Endometrial microvascular endothelial cells (primary cell): ENCODE results near the gene SDK2. TPM values are rescaled to one million over a fixed set of nuclear protein-coding genes. Genes with fewer than 3 reads are reported as not detected.

Experiments used
- in situ Hi-C: cut with HindIII; loops from 2 replicates; pipeline ENCODE4 v1.10.0; 2017; ENCODE audit warnings: low sequenced_read_pairs, low pct_unique_long_range_greater_than_20kb; ENCODE audit errors: inconsistent ontology term
- total RNA-seq: library from RNA; depleted of rRNA; stranded (reverse); fragments of >200 nt; gene quantifications from one replicate; pipeline ENCODE4 v1.2.3, GENCODE V29; 2015; ENCODE audit errors: inconsistent ontology term

The SDK2 gene
- total RNA-seq, 1 donor from 2014 or later, result not detected

DNA sequence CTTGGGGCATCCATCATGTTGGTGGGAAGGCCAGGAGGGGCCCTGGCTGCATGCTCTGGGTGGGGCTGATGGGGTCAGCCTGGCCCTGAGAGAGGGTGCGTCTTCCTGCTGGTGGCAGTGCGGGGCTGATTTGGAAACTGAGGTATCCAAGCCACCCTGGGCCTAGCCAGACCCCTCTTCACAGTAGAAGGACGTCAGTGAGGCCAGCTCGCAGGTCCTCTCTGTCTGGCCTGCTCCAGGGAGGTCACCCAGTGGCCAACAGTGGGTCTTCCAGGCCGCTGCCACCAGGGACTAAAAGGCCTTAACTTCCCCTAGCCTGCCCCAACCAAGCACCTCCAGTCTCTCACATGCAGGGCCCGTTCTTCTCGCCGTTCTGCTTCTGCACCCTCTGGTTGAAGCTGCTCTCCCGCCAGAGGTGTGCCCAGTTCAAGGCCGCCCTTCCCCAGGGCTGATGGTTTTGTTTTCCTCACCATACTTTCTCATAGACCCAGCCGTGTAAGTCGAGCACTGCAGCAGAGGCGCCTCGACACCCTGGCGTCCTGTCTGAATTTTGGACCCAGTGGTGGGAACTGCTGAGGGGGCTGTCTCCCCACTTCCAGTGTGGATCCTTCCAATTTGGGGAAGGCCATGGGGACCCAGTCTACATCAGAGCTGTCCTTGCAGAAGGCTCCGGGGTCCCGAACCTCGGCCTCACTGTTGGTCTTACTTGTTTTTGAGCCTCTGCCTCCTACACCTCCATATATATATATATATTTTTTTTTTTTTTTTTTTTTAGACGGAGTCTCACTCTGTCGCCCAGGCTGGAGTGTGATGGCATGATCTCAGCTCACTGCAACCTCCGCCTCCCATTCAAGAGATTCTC, 289.6 kb downstream of the SDK2 start:
- in situ Hi-C loops, result no loop called here

DNA sequence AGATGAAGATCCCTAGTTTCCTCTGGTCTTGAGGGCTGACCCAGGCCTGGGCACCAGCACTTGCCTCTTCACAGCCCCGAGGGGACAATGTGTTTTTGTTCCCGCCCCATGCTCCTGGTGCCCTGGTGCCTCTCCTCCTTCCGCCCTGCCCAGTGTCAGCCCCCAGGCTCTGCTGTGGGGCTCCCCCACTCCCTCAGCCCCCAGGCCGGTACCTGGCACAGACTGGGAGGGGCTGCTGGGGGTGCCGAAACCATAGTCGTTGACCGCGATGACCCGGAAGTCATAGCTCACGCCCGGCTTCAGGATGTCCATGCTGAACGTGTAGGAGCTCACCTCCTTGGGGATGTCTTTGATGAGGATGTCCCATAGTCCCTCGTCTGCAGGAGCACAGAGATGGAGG, 292.0 kb downstream of the SDK2 start:
- in situ Hi-C loops, result no loop called here

DNA sequence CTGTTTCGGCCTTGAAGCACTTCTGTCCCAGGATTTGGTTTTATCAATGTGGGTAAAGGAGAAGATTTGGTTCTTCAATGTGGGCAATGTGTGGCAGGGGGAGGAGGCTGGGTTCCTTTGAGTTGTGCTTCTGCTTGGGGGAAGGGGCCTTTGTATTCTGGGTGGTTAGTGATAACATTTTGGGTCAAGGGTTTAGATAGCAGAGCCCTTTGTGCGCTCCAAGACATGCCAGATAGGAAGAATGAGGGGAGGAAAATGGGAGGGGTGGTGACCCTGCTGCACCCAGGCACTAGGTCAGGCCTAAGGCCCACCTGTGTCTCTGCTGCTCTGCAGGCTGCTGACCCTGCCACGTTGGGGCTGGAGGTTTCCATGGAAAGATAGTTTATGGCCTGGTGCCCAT, 292.5 kb downstream of the SDK2 start:
- in situ Hi-C loops, result no loop called here

DNA sequence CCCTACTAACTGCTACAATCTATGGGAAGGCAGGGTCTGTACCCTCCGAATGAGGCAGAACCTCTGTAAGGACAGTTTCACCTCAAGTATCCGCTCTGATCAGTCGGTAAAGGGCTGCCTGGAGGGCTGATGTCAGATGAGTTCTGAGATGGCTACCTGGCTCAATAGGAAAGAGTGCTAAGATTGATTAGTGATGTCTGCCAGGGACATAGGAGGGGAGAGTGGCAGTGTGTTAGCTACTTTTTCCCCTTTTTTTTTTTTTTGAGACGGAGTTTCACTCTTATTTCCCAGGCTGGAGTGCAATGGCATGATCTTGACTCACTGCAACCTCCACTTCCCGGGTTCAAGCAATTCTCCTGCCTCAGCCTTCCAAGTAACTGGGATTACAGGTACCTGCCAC, 293.4 kb downstream of the SDK2 start:
- in situ Hi-C loops, result no loop called here

DNA sequence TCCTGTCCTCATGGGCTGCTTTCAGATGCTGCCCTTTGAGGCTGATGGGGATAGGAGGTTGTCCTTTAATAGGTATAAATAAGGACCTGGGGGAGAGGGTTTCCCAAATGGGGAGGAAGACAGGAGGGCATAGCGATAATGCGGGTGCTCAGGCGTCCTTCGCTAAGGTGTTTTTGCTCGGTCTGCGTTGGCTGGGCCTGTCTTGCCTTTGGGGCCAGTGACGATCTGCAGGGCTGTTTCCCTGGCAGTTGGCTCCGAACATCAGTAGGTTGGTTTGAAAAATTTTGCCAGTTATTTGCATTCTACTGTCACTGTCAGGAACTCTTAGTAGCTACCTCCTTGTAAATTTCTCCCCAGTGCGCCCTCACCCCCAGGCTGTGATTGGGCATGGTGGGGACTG, 294.6 kb downstream of the SDK2 start:
- in situ Hi-C loops, result no loop called here

DNA sequence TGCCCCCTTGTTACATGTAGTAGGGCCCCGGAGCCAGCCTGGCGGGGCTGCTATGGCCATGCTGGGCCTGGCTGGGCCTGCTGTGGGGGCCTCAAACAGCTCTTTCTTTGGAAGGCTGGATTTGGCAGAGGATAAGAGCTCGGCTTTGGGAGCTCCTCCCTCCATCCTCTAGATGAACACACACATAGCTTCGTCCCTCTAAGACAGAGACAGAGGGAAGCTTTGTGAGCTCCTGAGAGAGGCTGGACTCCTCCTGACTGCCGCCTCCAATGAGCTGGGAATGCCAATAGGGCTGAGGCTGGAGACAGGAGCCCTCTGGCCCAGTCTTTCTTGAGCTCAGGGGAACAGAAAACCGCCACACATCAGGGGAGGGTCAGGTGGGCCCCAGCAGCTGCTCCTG, 295.1 kb downstream of the SDK2 start:
- in situ Hi-C loops, result no loop called here

DNA sequence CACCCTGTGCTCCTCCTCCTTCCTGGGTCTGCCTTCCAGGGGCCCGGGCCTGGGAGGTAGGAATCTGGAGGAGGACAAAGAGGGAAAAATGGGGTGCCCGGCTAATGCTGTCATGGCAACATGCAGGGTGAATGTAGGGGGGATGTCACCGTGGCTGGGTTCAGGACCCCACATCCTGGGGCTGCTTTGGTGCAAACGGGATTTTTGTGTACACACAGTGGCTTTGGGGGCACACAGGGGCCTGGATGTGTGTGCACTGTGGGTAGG, 295.5 kb downstream of the SDK2 start:
- in situ Hi-C loops, result no loop called here

DNA sequence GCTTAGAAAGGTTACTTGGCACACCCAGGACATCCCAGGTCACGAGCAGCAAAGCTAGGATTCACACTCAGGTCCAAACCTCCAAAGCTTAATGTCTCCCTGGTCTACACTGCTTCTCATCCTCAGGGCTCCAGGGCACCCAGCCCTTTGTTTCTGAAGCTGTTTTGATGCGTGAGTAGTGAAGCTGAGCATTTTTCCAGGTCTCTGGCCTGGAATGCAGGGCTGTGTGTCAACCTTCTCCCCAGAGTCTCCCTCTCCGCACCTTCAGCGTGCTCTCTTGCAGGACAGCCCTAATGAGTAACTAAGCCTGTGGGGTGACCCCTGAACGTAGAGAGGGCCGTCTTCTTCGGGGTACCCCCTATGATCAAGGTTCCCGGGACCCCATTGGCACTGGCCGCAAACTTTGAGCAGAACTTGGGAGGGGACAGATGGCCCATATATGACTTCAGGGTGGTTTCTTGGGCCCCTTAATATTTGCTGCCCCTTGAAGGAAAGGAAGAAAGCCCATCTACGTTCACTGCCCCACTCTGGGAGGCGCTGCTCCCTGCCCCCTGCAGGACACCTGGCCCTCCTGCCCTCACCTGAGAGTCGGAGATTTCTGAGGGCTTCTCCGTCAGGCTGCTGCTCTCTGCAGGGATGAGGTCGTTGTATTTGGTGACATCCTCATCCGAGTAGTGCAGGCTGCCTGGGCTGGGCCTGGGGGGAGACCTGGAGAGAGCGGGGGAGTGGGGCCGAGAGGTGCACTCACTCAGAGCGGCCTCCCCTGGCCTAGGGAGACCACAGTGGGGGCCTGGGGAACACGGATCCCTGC, 296.0 kb downstream of the SDK2 start:
- in situ Hi-C loops, result no loop called here

DNA sequence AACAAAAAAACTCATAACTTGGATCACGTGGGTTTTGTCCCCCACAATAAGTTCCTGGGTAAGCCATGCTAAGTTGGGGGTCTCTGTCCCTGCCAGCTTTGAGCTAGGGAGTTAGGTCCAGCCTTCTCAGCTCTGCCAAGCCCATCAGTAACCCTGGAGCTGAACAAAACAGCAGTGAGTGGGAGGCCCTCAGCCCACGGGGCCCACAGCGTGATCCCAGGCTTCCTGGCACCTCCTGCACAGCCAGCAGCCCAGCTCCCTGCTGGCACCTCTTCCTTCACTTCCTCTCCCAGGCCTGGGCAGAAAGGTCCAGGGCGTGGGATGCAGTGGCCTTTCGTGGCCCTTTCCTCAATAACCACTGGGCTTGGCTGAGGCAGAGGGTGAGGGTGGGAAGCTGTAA, 296.9 kb downstream of the SDK2 start:
- in situ Hi-C loops, result no loop called here

DNA sequence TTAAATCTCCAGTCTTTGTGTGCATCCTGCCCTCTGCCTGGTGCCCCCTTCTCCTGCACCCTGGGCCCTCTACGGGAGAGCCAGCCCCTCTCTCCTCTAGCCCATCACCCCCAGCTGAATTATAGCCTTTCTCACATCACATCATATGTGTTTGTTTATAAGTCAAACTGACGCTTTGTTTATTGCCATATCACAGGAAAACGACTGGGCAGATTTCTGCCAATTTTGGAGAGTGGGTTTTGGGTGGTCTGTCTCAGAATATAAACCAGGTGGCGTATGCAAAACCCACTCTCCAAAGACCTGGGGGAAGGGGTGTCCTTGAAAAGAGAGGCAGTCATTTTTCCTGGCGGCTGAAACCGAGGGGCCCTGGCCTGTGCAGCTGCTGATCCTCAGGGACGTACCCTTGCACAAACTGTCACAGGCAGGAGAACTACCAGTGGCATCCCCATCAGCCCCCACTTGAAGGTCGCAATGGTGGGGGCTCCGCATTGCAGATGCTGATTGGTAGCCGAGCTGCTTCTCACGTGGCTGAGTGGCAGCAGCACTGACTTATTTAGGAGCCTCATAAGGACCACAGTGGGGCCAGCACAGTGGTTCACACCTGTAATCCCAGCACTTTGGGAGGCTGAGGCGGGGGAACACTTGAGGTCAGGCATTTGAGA, 297.6 kb downstream of the SDK2 start:
- in situ Hi-C loops, result no loop called here

DNA sequence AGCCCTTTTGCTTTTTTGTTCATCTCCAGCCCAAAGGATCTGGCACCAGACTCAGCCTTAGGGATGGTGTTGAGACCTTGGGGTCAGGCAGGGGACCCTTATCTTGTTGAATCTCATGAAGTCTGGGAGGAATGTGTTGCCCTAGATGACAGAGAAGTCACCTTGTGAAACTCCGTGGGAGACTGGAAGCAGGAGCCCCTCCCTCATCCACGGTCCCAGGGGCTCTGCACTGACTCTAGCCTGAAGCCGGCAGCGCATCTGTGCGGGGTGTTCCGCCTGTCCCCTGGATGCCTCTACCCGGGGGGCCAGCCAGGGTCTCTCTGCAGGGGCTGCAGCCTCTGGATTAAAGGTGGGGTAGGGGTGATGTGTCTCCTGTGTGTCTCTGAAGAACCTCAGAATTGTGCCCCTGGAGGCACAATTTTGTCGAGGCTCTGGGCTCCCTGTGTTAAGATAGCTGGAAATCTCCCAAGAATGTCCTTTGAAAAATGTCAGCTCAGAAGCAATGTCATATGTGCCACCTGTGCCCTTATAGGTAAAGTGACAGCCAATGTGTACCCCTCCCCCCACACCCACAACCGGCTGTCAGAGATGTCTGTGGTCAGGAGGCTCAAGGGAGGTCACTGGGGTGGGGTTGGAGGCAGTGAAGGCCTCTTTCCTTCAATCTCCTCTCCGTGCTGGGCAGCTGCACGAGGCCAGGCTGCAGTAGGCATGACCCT, 300.3 kb downstream of the SDK2 start:
- in situ Hi-C loops, result no loop called here

DNA sequence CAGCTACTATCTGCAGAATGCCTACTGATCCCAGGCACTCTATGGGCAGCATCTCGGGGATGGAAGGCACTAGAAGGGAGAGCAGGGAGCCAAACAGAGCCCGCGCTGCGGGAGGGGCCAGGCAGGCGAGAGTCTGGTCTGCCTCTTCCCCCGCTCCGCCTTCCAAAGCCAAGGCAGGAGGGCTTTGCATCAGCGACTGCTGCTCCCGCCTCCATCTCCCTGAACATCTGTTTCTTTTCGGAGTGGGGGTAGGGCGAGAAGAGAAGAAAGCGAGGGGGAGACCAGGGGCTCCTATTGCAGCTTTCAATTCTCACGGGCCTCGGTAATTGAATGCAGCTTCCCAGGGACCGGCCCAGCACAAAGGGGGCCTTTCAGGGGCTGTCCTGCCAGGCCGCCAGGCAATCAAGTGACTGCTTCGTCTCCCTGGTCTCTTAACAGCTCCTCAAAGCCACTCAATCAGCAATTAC, 301.0 kb downstream of the SDK2 start:
- in situ Hi-C loops, result no loop called here

DNA sequence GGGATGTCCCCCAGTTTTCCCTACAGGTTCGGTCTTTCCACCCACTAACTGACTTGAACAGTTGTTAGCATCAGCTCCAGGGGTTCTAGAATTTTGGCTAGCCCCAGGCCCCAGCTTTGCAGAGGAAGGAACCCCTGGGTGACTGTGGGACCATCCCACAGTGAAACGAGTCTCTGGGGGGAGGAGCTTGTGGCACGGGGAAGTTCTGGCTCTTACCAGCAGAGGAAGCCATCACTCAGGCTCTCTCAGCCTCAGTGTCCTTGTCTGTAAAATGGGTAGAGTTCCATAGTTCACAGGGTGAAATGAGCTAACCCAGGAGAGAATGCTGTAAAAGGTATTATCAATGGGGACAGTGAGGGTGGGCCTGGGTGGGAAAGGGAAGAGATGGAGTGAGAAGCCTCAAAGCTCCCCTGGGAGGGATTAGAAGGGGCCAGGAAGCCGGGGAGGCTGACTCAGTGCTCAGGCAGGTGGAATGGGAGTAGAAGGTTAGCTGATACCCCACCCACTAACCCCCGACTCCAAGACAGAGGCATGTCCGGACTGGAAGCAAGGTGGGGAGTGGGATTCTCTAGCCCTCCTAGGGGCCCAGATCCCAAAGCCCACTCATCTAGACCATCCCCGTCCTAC, 301.6 kb downstream of the SDK2 start:
- in situ Hi-C loops, result no loop called here

DNA sequence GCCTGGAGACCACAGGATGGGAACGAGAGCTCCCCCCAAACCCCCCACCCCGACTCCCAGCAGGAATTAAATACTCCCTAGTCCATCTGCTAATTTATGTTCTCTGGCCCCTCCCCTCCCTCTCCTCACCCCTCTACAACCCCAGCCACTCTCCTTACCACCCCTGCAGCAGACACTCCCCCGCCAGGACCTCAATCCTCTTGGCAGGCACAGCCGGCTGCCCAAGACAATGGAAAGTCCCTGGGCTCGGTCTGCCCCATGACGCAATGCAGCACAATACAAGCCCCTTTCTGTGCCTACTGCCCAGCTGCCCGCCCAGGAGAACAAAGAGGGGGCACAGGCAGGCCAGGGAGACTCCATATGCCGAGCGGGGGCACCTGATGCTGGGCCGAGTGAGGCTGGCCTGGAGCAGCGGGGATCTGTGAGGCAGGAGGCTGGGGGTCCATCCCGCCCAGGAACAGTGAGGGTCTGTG, 302.2 kb downstream of the SDK2 start:
- in situ Hi-C loops, result no loop called here

DNA sequence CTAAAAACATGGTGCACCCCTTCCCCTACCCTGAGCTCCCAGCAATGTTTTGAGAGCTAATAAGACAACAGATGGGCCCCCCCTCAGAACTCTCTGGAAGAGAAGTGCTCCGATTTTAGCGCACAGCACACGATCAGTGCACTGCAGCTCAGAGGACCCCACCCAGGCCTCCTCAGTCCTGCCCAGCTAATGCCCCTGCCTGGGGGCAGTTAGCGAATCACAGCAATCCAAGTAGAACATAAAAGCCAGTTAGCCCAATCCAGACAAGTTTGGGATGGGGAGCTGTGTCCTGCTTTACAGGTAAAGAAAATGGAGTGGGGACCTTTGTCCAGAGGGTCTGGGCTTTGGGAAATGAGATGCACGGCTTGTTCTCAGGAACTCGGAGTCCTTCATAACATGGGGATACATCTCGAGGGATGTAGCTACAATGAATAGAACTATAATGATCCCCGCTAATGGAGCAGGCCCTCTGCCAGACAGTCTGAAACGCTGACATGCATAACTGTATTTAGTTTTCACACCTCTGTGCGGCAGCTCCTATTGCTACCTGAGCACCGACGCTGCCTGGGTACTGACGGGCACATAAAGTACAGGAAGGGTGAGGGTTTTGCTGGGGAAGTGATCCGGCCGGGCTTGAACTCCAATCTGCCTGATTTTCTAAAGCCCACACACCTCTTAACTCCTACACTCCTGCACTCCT, 302.7 kb downstream of the SDK2 start:
- in situ Hi-C loops, result no loop called here

DNA sequence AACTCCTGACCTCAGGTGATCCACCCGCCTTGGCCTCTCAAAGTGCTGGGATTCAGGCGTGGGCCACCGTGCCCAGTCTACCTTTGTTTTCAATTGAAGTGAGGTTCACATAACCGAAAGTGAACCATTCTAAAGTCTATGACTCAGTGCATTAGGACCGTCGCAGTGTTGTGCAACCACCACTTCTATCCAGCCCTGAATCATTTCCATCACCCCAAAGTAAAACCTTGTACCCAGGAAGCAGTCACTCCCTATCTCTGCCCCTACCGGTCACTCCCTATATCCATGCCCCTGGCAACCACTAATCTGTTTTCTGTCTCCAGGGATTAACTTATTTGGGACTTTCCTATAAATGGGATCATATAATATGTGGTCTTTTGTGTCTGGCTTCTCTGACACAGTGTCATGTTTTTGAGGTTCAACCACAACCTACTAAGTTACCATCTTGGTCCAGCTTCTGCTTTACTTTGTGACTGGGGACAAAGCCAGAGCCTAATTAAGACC, 304.1 kb downstream of the SDK2 start:
- in situ Hi-C loops, result no loop called here

DNA sequence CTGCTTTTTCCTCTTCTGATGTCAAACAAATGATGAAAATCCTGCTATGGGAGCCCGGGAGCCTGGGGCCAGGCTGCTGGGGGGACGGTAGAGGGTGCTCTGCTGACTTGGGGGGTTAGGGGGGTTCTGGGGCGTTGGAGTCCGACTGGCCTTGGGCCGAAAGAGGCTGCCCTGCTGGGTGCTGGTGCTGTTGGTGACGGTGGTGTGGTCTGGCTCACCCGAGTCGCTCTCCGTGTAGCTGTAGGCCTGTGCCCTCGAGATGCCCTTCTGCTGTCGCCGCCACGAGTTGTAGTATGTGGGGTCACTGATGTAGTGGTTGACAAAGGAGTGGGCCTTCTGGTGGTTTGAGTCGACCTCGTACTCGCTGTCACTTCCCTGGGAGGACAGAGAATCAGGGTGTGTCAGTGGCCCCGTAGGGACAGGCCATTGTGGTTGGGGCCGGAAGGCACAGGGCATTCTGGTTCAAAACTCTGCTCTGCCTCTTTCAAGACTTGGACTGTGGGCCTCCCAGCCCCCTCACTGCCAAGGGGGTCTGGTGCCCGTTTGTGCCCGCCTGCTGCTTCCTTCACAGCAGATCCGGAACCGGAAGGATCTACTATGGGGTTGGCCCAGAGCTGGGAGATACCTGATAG, 305.6 kb downstream of the SDK2 start:
- in situ Hi-C loops, result no loop called here
